HG02610 (cell line): ENCODE results near the gene FCN1.

Experiments
- ATAC-seq: cut with Tn5 transposase; IDR thresholded peaks from one replicate; pipeline ENCODE4 v1.9.1; 2021; ENCODE audit warnings: mild to moderate bottlenecking, moderate library complexity; ENCODE audit not compliant: unreplicated experiment

FCN1 gene

DNA sequence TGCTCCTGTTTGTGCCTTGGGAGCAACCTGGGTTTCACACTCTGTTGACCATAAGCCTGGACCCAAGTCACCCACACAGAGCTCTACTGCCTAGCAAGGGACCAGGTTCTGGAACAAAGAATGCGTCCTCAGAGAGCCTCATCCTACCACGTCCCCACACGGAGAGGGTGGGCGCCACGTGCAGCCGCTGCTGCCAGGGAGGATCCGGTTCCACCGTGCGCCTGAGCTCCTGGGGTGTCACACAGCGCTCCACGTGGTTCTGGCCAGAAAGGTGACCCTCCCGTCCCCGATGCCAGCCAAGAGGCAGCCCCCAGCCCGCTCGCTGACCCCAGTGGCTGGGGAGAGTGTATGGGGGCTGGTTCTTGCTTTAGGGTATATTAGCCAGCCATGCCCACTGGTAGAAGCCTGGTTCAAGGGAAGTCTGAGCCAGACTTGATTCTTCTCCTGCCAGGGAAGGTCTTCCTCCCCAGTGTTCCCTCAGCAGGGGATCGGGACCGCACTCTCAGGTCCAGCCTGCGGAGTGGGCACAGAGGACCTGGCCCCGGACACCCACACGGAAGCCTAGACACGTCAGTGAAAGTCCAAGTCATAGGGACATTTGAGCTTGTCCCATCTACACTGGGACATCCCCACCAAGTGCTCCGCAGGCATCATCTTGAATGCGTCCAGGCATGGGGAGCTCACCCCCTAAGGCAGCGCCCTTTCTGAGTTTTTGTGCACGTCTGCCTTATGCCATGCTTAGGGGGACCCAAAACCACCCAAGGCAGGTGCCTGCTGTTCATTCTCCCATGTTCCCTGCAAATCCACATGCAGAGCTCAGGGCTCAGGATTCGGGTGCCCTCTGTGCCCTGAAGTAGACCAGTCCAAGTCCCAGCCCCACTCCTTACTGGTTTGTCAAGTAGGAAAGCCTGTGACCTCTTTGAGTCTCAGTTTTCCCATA is 2.4 kb downstream of the FCN1 start:
- no peak for ATAC-seq

DNA sequence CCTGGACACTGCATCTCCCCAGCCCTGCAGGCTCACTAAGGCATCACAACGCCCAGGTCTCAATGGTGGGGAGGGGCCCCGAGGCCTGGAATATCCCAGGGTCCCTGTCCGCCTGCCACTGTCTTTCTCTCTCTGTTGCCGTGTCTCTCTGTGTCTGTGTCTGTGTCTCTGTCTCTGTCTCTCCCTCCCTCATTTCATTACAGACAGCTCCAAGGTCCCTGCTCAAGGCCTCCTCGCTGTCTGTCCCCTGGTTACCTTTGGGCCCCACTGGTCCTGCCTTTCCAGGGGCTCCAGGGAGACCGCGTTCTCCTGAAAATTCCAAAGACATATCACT is 3.2 kb downstream of the FCN1 start:
- no peak for ATAC-seq

DNA sequence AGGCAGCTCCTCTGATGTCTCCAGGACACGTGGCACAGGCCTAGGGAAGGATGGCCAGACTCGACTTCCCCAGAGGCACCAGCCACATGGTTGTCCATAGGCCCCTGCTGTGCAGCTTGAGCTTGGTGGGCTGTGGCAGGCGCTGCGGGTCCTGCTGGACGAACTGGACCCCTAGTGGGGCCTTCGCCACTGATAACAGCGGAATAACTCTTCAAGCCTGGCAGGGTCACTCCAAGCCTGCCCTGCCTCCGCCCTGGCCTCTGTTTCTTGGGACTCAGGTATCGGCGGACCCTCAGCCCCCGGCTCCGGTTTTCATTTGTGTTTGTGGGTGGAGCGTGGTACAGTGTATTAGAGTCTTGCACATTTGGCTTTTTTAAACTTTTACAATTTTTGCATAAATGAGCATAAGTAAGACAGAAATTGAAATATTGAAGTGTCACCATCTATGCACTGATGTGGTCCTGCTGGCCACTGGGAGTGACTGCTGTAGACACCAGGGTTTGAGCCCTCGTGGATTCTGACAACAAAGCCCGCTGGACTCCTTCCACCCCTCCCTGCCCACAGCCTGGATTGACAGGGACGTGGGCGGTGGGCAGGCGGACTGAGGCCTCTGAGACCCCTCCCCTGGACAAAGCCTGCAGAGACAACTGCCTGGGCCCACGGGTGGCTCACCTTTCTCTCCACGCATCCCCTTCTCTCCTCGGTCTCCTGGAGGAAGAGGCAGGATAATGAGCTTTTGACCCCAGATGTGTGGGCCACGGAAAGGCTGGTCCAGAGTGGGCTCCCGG is 3.8 kb downstream of the FCN1 start:
- ATAC-seq, result no peak

DNA sequence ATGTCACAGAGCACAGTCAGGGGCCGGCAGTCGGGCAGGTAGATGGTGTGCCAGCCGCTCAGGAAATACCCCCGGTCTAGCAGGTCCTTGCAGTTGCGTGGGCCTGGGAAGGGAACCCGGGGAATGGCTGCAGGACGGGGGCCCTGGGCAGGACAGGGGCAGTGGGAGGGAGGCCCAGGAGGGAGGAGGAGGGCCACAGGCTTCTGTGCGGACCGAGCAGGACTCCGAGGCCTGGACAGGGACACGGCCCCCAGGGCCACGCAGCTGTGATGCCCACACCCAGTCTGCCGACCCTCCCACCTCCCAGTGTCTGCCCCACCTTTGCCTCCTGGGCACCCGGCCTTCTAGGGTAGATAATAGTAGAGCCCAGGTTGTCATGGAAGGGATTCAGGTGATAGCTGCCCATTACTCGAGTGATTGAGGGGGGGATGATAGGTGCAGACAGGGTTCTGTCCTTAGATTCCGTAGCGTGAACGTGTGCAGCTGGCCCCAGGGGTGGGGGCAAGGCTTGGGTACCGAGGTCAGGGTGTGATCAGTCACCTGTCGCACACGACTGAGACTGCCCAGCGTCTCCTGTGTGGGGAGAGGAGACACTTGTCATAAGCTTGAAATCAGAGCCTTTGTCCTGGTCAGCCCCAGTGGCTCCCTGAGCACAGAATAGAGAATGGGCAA is 4.5 kb downstream of the FCN1 start:
- ATAC-seq, result no peak

DNA sequence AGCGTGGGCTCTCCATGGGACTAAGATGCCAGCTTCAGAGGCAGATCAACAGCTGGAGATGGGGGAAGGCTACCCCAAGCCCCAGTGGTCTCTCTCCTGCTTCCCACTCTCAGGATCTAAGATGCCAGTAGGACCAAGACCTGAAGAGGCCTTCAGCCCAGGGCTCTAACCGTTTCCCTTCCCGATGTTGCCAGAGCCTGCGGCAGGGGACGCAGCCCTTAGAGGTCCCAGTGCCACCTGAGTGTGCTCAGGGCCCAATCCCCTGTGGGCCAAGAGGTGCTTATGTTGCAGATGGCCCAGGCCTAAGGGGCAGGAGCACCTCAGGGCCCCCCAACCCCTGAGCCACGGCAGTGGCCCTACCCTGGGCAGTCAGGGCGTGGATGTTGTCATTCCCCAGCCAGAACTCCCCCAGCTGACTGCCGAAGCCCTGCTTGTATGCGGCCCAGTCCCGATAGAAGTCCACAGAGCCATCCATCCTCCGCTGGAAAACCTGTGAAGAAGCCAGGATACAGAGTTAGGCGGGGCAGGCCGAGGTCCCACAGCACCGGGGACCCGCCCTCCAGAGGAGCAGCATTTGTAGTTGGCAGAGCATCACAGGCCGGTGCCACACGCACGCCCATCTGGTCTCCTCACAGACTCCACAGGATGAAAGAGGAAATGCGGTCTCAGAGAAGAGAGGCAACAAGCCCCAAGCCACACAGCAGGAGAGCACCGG is 5.4 kb downstream of the FCN1 start:
- no peak for ATAC-seq

DNA sequence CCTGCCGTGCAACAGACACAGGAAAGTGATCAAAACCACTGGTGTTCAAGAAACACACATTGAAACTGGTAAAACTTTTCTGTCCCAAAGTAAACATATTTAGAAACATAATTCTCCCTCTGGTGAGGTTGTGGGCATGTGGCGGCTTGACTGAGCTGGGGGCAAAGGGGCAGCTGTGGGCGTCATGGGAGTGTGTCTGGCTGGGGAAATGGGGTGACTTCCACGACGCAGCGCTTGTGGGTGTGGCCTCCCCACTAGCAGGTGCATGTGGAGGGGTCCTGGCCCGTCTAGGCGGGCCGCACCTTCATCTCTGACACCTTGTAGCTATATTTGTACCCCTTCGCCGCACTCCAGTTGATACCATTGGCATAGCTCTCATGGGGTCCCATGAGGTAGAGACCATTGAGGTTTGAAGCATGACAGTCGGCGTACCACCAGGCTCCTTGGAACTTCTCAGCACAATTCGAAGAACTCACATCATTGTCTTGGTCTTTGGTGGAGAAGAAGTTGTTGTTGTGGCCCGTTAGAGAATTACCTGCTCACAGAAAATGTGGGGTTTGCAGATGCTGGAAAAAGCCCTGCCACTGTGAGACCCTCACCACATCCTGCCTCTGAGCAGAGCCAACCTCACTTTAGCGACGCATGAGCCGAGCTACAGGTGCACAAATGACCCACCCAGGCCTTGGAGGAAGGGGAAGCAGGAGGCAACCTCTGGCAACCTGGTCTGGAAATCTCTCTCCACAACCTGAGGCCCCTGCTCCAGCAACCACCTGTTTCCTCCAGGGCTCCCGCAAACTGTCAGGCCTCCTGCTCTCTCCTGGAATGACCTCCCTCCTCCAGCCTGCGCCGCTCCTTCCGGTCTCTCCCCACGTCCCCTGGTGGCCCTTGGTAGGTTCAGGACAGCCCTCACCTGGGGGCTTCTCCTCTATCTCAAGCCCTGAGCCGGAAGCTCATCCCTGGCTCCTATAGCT is 7.9 kb downstream of the FCN1 start:
- ATAC-seq, result no peak

DNA sequence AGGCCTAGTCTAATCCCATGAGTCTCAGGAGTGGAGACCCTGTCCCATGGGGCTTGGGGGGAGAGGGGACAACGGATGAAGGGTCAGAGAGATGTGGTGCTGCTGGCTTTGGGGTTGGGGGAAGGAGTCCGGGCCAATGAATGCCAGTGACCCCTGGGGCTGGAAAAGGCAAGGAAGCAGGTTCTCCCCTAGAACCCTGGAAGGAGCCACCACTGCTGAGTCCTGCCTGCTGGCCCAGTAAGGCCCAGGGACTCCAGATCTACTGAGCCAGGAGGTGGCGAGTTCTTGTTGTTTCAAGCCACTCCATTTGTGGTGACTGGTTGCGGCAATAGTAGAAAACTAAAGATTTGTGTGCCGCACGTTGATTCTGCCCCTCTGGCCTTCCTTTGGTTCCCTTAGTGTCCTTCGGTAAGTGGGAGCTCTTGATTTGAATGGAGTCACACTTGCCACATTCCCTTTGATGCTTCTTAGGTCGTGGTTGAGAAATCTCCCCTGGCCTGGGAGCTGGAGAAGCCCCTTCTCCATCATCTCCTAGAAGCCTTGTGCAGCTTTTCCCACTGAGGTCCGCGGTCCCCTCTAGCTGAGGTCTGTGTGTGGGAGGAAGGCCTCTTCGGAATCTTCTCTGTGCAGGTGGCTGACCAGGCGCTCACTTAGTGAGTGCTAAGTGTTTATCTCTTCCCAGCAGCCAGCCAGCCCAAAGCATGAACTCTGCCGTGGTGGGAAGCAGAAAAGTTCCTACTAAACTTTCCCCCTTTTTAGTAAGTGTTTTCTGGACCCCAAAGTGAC is 9.0 kb downstream of the FCN1 start:
- ATAC-seq, result no peak

DNA sequence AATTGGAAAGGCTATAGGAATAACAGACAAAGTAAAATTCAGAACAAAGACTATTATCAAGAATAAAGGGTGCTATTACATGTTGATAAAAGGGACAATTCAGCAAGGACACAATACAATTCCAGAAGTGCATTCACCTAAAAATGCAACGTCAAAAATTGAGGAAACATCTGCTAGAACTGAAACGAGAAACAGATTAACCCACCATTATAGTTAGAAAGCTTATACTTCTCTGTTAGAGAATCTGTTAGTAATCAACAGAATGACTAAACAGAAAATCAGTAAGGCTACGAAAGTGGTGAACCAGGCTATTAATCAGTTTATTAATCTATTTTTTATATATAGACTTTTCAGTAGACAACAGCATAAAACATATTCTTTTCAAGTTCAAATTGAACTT is 14.8 kb downstream of the FCN1 start:
- ATAC-seq, result no peak

DNA sequence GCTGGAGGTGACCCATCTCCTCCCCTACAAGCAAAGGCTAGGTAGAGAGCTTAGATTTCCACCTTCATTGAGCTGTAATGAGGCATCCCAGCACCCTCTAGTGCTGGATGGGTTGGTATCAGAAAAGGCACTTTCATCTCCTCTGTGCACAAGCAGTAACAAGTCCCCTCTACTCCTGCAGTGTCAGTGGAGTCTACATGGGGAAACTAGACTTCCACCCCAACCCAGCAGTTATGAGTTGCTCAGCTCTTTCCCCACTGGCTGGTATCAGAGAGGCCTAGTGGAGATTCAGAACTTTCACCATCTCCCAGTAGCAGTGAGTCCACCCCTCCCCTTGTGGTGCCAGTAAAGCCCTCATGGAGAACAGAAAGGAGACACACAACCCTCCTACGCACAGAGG is 17.9 kb downstream of the FCN1 start:
- ATAC-seq, result no peak

DNA sequence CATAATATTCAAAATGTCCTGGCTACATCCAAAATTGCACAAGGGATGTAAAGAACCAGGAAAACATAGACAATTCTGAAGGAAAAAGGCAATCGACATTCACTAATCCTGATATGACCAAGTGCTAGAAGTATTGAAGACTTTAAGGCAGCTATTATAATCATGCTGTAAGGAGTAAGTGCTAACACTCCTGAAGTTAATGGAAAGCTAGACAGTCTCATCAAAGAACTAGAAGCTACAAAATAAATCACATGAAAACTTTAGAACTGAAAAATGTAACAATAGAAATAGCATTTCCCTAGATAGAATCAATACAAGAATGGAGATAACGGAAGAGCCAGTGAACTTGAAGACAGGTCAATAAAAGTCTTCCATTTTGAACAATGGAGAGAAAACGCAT is 18.5 kb downstream of the FCN1 start:
- ATAC-seq, result no peak

DNA sequence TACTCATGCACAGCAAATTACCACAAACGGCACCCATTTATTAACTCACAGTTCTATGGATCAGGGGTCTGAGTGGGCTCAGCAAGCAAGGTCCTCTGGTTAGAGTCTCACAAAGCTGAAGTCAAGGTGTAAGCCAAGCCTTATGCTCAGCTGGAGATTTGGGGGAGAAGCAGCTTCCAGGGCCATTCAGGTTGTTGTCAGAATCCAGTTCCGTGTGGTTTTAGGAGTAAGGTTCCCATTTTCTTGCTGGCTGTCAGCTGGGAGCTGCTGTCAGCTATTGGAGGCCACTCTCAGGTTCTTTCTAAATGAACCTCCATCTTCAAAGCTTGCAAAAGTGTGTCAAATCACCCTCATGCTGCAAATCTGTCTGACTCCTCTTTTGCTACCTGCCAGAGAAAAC is 19.4 kb downstream of the FCN1 start:
- no peak for ATAC-seq

DNA sequence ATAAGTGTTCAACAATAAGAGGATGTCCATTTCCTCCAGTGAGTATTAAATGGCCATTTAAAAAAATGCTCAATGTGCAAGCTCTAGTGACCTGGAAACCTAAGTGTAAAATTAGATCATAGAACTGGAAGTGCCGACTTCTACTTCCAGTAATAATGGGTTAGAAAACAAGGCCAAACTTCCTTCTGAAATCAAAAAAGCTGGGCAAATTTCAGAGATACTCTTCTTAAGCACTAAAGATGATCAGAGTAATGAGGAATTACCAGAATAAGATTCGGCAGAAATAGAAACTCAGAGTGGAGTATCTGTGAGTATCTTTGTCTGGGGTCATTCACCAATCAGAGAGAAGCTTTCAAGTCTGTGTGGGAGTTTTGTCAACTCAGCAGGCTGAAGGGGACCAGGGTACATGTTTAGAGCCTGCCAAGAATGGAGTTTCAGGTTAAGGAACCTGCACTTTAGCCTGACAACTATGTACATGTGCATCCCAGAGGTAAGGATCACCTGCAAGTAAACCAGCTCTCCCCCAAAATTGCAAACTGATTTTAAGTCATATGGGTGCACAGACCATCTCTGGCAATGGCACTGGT is 20.0 kb downstream of the FCN1 start:
- ATAC-seq, result no peak

DNA sequence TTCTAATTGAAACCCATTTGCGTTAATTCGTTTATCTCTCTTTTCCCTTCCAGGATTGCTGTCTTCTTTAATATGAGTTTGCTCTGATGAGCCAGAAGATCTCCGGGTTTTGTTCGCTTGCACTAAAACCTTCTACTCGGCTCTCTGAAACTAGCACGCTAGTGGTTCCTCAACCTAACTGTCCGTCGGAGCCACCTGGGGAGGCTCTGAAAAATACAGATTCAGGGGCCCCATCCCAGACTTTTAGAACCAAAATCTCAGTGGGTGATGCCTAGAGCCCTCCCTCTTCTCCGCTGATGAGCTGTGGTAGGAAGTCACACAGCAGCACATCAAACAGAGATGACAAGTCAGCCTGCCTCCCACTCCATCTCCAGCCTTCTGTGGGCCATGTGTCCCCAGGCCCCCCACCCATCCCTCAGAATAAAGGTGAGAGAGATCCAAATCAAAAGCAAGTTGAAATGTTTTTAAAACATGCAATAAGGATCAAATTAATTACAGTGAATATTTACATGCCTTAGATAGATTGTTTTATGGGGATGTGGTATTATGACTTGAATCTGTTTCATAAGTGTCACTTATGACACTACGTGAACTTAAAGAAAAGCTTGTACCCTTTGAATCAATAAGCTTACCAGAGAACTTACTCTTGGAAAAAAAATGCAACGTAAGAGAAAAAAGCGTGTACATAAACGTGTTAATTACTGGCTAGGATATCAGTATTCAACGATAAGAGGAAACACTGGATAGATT is 20.7 kb downstream of the FCN1 start:
- ATAC-seq, result no peak

DNA sequence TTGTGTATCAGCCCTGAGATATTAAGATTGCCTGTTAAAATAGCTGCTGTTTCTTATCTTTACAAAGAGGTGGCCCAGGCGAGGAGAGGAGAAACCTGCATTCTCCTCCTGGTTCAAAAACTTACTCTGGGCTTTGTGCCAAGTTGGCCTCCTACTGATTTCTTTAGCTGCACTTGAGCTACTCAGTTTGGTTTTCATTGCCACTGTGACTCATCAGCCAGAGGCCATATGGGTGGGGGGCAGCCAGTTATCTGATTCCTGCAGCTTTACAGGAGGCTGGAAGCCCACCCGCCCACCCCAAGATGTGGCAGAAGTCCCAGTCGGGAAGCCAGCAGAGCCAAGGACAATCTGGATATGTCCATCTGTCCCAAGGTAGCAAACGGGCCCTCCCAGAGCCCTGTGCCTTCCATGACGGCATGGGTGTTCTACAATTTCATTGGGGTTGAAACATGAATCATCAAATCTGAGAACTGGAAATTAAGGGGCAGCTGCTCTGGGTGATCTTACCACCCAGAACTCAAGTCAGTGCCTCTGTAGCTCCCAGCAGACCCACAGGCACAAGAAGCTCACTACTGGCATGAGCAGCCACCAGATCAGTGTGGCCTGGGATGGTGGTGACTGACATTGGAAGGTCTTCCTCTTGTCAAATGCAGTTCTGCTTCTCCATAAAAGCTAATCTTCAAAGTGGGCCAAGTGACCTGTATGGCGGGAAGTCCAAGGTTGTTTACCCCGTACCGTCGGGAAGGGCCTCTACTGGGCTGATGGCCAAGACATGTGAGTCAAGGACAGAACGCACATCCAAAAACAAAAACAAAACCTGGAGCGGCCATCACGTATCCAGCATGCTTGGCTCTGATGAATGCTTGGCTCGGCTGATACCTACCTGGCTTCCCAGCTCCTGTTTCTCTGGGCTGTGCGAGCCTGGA is 21.5 kb downstream of the FCN1 start:
- no peak for ATAC-seq

DNA sequence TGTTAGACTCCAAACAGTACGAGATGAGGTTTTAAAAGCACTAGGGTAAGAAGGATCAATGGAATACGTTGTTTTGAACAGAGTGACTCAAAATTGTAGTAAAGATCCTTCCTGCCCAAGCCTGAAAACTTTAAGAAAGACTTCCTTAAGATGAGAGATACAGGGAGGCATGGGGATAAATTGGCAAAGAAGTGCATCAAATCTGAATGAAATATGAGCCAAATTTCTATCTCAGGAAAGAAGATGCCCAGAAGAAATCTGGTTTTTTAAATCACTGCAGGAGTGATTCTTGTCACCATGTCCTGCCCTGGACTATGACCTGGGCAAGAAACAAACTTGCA is 22.2 kb downstream of the FCN1 start:
- ATAC-seq, result no peak

DNA sequence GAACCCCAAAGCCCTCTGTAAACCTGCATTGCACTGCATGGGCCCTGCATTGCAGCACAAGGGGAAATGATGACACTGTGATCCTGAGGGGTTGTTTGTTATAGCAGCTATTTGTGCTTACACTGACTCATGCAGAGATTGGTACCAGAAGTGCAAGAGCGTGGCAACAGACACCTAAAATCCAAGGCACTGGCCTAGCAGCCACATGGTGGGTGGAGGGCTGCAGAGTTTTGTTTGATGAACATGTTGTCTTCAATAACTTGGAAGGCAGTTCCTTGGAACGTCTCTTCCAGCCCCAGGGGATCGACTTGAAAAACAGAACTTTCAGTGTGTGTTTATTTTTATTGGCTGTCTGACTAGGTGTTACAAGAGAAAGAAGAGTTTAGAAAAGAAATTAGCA is 22.6 kb downstream of the FCN1 start:
- no peak for ATAC-seq
